Activated T-helper 1 cell treated with anti-CD3 and anti-CD28 coated beads, Interleukin-12 subunit alpha, Interleukin-12 subunit beta, Interleukin-2, Interleukin-4 antibody, amounts not matched to agents 30 ng/mL and 10 ng/mL and 1 ng/mL, durations not matched to agents 14 hours and 24 hours and 36 hours (primary cell): ENCODE data around the gene KCNJ15. TPM values are rescaled to one million over a fixed set of nuclear protein-coding genes. Genes with fewer than 3 reads are reported as not detected.
"Not testable (repeated sequence)": the region's sequence is repeated elsewhere in the genome, so short reads cannot be mapped to it uniquely, and the experiment has no call there.

Experiments
- DNase-seq: peaks from one replicate; pipeline ENCODE4 v3.0.0; 2021; ENCODE audit warnings: low spot score
- H3K27ac Mint-ChIP-seq: one replicate; pipeline ENCODE4 v1.8.0; 2021; ENCODE audit warnings: mild to moderate bottlenecking, mixed read lengths
- H3K27me3 Mint-ChIP-seq: one replicate; pipeline ENCODE4 v1.8.0; 2022; ENCODE audit warnings: mild to moderate bottlenecking, moderate library complexity, mixed read lengths; ENCODE audit not compliant: insufficient read depth
- H3K36me3 Mint-ChIP-seq: one replicate; pipeline ENCODE4 v1.8.0; 2021; ENCODE audit warnings: low read depth, mixed read lengths
- H3K4me1 Mint-ChIP-seq: one replicate; pipeline ENCODE4 v1.8.0; 2021; ENCODE audit warnings: low read depth, mixed read lengths
- H3K4me3 Mint-ChIP-seq: one replicate; pipeline ENCODE4 v1.8.0; 2021; ENCODE audit warnings: mild to moderate bottlenecking, moderate library complexity, mixed read lengths
- H3K9me3 Mint-ChIP-seq: one replicate; pipeline ENCODE4 v1.8.0; 2021; ENCODE audit warnings: mixed read lengths
- intact Hi-C: fragments of 100-400 bp; cut with micrococcal nuclease; formaldehyde crosslinking; loops from one replicate; pipeline ENCODE4 v1.15.1; 2024
- total RNA-seq: library from RNA; stranded (reverse); gene quantifications from 2 replicates; pipeline ENCODE4 v1.2.3, GENCODE V29; 2022

KCNJ15 gene
- total RNA-seq, 1 donor from 2014 or later, result 1.7 TPM

DNA sequence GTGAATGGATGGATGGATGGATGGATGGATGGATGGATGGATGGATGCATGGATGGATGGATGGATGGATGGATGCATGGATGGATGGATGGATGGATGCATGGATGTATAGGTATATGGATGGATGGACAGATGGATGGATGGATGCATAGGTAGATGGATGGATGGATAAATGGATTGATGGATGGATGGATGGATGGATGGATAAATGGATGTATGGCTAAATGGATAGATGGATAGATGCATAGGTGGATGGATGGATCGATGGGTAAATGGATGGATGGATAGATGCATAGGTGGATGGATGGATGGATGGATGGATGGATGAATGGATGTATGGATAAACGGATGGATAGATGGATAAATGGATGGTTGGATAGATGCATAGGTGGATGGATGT lies 9.7 kb upstream of the KCNJ15 start:
- not testable (repeated sequence) for H3K36me3 Mint-ChIP-seq, H3K4me3 Mint-ChIP-seq, H3K9me3 Mint-ChIP-seq, DNase-seq, H3K27me3 Mint-ChIP-seq
- Mint-ChIP-seq H3K27ac (peak overlapping the region; percentile 0), H3K4me1 (peaks cover 39% of the 10 kb centered on the region)
- intact Hi-C loops, result loop anchor here (5.0 to 10.0 kb wide), 3 partner anchors 518 to 880 kb away; partner anchors contain the start of gene DYRK1A

DNA sequence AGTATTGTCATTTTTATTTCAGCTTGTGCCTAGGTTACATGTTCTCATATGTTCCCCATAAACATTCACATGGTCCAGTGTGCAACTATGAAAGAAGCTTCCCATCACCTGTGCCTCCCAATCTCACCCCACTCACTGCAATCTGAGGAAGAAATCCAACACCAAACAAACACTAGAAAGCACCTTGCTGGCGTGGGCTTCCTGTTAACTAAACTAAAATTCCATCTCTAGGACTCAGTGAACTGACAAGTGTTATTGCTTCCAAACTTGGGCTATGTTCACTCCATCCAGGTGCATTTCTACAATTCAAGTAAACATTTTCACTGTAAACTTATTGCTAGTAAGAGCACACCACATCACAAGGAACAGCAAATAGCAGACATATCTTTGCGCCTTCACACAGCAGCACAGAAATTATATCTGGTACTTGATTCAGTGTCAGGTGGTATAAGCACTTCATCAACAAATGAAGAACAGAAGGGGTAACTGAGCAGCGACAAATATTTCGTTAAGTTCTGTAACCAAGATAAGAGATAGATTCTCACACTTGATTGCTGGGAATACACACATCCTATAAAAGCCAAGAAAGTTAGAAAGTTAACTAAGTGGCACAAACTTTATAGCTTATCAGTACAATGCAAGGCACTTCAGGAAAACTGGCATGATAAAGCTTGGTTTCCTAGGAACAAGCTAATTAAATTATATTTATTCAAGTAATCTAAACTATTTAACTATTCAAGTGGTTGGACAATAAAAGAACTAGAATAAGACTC lies 8.9 kb upstream of the KCNJ15 start:
- peaks cover 2% of the 10 kb centered on the region for H3K36me3 Mint-ChIP-seq
- no peak overlapping the region for H3K4me3 Mint-ChIP-seq
- intact Hi-C loops, result loop anchor here (5.0 to 10.0 kb wide), 3 partner anchors 517 to 881 kb away; partner anchors contain the start of gene DYRK1A
- H3K9me3 Mint-ChIP-seq, result peaks cover 5% of the 10 kb centered on the region
- peaks cover 13% of the 10 kb centered on the region for H3K27me3 Mint-ChIP-seq
- no peak for DNase-seq
- H3K27ac Mint-ChIP-seq, result no peak overlapping the region
- H3K4me1 Mint-ChIP-seq, result peaks cover 39% of the 10 kb centered on the region

DNA sequence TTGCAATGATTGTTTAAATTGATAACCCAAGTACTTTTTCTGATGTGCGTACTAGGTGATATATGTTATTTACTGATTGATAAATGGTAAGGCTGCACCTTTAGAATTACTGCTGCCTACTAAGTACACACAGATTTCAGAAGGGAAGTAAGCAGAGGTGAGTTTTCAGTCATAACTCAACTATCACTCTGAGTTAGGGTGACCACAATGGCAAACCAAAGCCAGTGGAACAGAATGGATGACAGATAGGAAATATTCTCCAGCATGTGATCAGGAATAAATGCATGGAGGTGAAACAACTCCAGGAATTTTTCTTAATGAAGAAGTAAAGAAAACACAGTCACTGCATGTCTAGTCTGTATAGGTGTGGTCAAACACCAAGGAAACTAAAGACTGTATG lies 7.5 kb upstream of the KCNJ15 start:
- Mint-ChIP-seq H3K9me3 (peaks cover 5% of the 10 kb centered on the region), H3K27ac (peak overlapping the region; percentile 29), H3K4me3 (no peak overlapping the region), H3K27me3 (peaks cover 16% of the 10 kb centered on the region), H3K4me1 (peaks cover 31% of the 10 kb centered on the region), H3K36me3 (peaks cover 2% of the 10 kb centered on the region)
- intact Hi-C loops, result loop anchor here (1.0 to 10.0 kb wide), 4 partner anchors 19 to 882 kb away; partner anchors contain the start of gene DYRK1A
- DNase-seq, result no peak

DNA sequence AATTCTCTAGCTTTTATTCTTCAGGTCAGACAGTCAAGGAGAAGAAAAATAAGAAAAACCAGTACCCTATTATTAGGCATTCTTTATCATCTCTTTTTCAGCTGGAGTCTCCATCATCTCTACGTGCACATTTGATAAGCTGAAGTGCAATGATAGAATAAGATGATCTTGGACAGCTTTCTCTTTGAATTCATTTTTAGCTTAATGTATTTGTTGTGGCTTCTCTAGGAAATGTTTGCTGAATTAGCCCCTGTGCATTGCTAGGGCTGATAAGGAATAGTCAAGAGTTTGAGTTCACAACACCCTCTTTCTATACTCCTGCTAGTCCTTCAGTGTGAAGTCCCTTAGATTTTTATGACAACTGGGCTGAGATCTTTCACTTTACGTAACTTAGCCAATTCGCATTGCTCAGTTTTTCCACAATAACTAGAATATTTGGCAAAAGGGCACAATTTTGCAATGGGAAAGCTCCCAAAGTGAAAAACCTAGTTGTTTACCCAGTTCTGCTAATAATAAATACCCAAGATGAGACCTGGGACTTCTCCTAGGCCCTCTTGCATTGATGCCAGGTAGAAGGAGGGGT lies 7.0 kb upstream of the KCNJ15 start:
- DNase-seq, result no peak
- Mint-ChIP-seq H3K4me1 (peaks cover 26% of the 10 kb centered on the region), H3K36me3 (no peaks in the 10 kb centered on the region), H3K27ac (no peak overlapping the region), H3K27me3 (peaks cover 18% of the 10 kb centered on the region), H3K4me3 (no peak overlapping the region), H3K9me3 (peaks cover 5% of the 10 kb centered on the region)
- intact Hi-C loops, result loop anchor here (1.0 to 10.0 kb wide), 4 partner anchors 19 to 882 kb away; partner anchors contain the start of gene DYRK1A

DNA sequence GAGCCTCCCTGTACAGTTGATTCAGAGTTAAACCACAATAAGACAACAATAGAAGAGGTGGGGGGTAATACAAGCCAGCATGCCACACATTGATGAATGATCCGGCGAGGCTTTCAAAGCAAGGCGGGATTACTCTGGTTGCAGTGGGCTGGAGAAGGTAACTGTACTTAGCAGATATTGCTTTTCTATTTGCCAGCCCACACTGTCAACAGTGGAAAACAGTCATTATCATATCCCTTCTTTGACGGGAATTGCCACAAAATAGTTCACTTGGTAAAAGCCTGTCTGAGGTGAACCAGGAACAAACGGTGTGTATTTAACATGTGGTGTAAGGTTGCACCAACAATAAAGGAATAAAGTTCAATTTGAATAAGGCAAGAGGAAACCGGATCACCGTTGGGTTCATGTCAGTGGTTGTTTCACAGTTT lies 5.8 kb upstream of the KCNJ15 start:
- Mint-ChIP-seq H3K27ac (no peak overlapping the region), H3K36me3 (no peaks in the 10 kb centered on the region), H3K4me1 (peaks cover 16% of the 10 kb centered on the region), H3K4me3 (no peak overlapping the region), H3K27me3 (peaks cover 17% of the 10 kb centered on the region), H3K9me3 (peaks cover 5% of the 10 kb centered on the region)
- intact Hi-C loops, result no loop called here
- DNase-seq, result no peak

DNA sequence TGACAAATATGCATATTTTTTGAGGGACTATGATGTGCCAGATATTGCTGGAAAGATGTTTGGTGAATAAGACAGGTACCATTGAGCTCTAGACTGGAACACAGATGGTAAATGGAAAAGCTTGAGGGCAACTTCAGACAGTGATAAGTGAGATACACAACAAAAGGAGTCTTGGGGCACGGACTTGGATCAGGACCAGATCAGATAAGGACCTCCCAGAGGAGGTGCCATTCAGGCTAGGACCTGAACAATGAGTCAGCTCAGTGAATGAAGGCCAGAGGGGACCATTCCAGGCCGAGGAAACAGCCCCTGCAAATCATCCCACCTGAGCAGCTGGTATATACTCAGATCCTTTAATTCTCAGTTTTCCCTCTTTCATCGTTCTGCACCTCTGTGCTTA lies 1.8 kb upstream of the KCNJ15 start:
- Mint-ChIP-seq H3K9me3 (no peaks in the 10 kb centered on the region), H3K4me1 (no peaks in the 10 kb centered on the region), H3K36me3 (no peaks in the 10 kb centered on the region), H3K4me3 (no peak overlapping the region), H3K27ac (no peak overlapping the region), H3K27me3 (peaks cover 23% of the 10 kb centered on the region)
- no peak for DNase-seq
- intact Hi-C loops, result no loop called here

DNA sequence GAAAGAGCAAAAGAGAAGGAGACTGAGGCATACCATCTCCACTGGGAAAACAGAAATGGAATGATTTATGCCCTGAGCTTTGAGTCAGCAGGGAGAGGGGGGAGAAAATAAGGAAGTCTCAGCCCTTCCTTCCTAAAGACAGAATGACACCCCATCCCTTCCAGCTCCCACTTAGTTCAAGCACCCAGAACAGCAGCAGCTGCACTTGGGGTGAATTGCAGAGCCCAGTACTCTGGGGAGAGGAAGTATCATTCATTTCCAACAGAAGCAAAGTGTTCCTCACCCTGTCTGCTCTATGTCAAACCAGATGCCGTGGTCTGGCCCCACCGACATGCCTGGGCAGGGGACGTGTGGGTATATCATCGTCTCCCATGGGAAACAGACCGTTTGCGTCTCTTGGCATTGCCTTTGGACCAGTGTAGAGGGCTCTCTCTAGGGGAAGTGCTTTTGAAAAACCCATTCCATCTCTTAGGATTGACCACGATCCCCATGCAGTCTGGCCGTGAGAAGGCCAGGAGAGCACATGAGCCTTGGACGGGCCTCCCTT lies 1.1 kb upstream of the KCNJ15 start:
- Mint-ChIP-seq H3K4me3 (no peak overlapping the region), H3K27ac (no peak overlapping the region), H3K27me3 (peaks cover 23% of the 10 kb centered on the region), H3K9me3 (no peaks in the 10 kb centered on the region), H3K4me1 (no peaks in the 10 kb centered on the region), H3K36me3 (no peaks in the 10 kb centered on the region)
- intact Hi-C loops, result no loop called here
- no peak for DNase-seq

DNA sequence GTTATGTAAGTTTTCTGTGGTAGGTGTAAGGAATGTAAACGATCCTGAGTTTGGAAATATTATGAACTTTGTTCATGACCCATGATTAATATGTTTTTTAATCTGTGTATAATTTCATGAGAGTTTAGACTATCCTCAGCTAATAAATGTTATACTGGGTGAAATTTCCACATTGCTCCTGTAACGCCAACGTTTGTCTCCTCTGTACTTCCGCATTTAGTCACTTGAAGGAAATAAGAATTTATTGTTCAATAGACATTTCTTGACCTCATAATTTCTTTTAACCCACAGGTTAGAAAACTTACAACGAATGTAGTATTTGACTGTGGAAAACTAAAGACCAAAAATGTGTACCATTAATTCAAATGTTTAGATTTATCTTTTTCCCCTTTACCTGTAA lies 876 bp downstream of the KCNJ15 start:
- no peak for DNase-seq

DNA sequence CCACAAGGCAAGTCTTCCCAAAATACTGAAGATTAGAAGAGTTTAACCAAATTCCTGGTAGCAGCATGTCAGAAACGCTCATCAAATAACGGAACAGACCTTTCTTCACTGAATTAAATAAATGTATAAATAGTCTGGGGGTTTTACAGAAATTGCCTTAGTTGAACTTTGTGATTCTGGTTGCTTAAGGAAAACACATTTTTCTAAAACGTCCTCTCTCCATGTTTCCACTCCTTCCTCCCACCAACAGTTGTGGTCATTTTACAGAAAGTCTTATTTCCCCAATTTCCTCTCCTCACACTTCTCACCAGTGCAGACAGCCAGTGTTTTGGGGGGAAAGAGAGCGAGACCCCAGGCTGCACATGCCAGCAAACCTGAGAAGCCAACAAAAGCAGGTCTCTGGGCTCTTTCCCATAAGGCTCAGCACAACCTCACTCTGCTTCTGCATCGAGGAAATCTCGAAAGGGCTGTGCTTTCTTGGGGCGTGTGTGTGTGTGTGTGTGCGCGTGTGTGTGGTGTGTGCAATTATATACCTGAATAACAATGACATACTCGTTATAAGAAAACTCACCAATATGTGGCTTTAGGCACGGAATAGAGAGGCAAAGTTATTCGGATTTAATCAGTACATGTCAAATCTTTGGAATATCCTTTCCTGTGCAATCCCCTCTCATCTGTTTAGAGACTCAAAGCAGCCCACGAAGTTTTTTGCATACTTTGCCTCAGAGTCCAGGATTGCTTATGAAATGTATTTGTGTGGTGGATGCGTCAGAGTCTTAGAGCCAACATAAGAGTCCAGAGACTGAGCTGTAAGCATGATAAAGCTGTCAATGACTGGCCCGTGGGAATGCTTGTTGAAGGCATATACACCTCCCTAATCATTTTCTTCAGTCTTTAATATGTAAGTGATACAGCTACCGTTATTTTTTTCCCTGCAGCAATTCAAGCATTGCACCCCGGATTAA lies 2.0 kb downstream of the KCNJ15 start:
- no peak overlapping the region for H3K27ac Mint-ChIP-seq
- intact Hi-C loops, result no loop called here
- no peak for DNase-seq

More for the DNA sequence above, 876 bp downstream of the KCNJ15 start:
- Mint-ChIP-seq H3K36me3 (no peaks in the 10 kb centered on the region), H3K9me3 (no peaks in the 10 kb centered on the region), H3K4me1 (no peaks in the 10 kb centered on the region), H3K27me3 (peaks cover 18% of the 10 kb centered on the region), H3K4me3 (no peak overlapping the region), H3K27ac (no peak overlapping the region)
- intact Hi-C loops, result no loop called here

DNA sequence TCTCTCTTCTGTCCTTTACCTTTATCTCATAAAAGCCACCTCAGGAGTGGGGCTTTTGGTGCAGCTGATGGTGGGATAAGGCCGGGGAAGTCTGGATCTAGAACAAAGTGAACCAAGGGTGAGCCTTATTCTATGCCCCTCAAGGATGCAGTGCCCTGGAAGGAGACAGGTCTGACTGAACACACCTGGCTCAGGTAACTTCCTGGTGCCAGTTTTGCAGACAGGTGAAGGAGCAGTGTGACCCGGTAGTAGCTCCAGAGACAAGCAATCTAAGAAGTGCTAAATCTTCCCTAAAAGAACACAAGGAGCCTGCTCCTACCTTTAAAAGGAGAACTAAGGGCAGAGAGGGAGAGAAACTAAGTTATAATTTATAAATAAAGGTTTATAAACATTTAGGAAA lies 2.9 kb downstream of the KCNJ15 start:
- Mint-ChIP-seq H3K27me3 (peaks cover 16% of the 10 kb centered on the region), H3K4me1 (no peaks in the 10 kb centered on the region), H3K36me3 (no peaks in the 10 kb centered on the region), H3K4me3 (no peak overlapping the region), H3K27ac (no peak overlapping the region), H3K9me3 (no peaks in the 10 kb centered on the region)
- DNase-seq, result no peak
- intact Hi-C loops, result no loop called here

More for the DNA sequence above, 2.0 kb downstream of the KCNJ15 start:
- Mint-ChIP-seq H3K4me1 (no peaks in the 10 kb centered on the region), H3K9me3 (no peaks in the 10 kb centered on the region), H3K4me3 (no peak overlapping the region), H3K27me3 (peaks cover 15% of the 10 kb centered on the region), H3K36me3 (no peaks in the 10 kb centered on the region)

DNA sequence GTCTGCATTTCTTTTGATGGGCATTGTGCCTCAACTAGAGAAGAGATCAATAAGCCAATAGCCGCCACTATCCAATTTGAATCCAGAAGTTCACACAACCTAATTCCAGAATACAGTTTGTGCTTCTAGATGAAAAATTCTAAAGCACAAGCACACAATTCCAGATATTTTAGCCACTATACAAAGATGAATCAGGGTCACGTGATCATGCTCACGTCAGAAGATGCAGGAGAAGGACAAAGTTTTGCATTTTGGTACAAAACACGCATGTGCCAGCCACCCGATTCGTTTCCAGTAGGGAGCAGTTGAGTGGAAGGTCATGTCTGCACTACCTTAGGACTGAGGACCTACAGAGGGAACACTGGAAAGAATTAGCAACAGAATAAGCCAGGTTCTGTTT lies 3.6 kb downstream of the KCNJ15 start:
- Mint-ChIP-seq H3K27ac (no peak overlapping the region), H3K9me3 (no peaks in the 10 kb centered on the region), H3K4me3 (no peak overlapping the region), H3K36me3 (no peaks in the 10 kb centered on the region), H3K4me1 (no peaks in the 10 kb centered on the region), H3K27me3 (peaks cover 14% of the 10 kb centered on the region)
- intact Hi-C loops, result no loop called here
- no peak for DNase-seq

DNA sequence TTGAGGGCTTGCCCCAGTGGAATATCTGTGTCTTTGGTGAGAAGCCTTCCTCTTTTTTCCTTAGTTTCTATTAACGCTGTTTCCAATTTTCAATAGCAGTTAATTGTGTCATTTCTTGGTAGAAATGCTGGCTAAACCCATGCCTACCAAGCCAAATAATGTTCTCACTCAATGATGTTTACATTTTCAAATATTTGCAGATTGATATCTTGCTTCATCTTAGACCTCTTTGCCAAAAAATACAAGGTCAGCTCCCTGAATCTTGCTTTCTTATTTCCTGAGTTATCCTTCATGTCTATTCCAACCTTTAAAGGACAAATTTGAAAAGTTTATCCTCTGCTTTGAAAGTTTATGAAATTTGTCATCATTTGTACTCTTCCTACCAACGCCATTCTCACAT lies 5.1 kb downstream of the KCNJ15 start:
- intact Hi-C loops, result no loop called here
- H3K27me3 Mint-ChIP-seq, result peaks cover 14% of the 10 kb centered on the region
- peaks cover 2% of the 10 kb centered on the region for H3K4me1 Mint-ChIP-seq
- no peaks in the 10 kb centered on the region for H3K9me3 Mint-ChIP-seq
- no peaks in the 10 kb centered on the region for H3K36me3 Mint-ChIP-seq
- DNase-seq, result no peak
- no peak overlapping the region for H3K4me3 Mint-ChIP-seq
- peak overlapping the region; percentile 10 for H3K27ac Mint-ChIP-seq
